Vagina (tissue), 2 donors: ENCODE measurements around the gene TPBGL. TPM values are rescaled to one million over a fixed set of nuclear protein-coding genes. Genes with fewer than 3 reads are reported as not detected.

ENCODE experiments used
- DNase-seq, 2 donors: peaks; one replicate each; pipeline ENCODE4 v3.0.0-alpha.2; 2017; ENCODE audit errors: extremely low spot score in 2 of 2
- H3K27ac ChIP-seq: fragments of 200-600 bp; sonication (generic); one replicate; pipeline ENCODE4 v1.5.1; 2019
- H3K27me3 ChIP-seq: fragments of 200-600 bp; sonication (generic); one replicate; pipeline ENCODE4 v1.5.1; 2019
- H3K36me3 ChIP-seq, 2 donors: fragments of 200-600 bp; sonication (generic); one replicate each; pipeline ENCODE4 v1.5.1; 2017 to 2019
- H3K4me1 ChIP-seq: fragments of 200-600 bp; sonication (generic); one replicate; pipeline ENCODE4 v1.5.1; 2019
- H3K4me3 ChIP-seq, 2 donors: fragments of 200-600 bp; sonication (generic); 1 replicate in 1 of 2; 2 replicates in 1 of 2; pipeline ENCODE4 v1.5.1; 2016 to 2019
- H3K9me3 ChIP-seq: fragments of 200-600 bp; sonication (generic); one replicate; pipeline ENCODE4 v1.5.1; 2019
- CTCF ChIP-seq, 3 experiments: fragments of 450-650 bp in 2 of 3; fragments of 200-600 bp in 1 of 3; sonication (generic) in 1 of 3; IDR thresholded peaks; one replicate each; pipeline ENCODE4 v1.5.1; 2017 to 2019; ENCODE audit warnings: antibody characterized with exemption in 3 of 3, mild to moderate bottlenecking in 2 of 3, moderate library complexity in 2 of 3
- POLR2A ChIP-seq, 2 donors: fragments of 450-650 bp; IDR thresholded peaks; one replicate each; pipeline ENCODE4 v1.6.1; 2017; ENCODE audit warnings: antibody characterized with exemption in 2 of 2, mild to moderate bottlenecking in 2 of 2, moderate library complexity in 2 of 2
- POLR2AphosphoS5 ChIP-seq, 2 donors: sonication (generic); formaldehyde crosslinking; IDR thresholded peaks; one replicate each; pipeline ENCODE4 v1.9.0; 2017; ENCODE audit warnings: antibody characterized with exemption in 2 of 2, mild to moderate bottlenecking in 2 of 2, low read depth in 1 of 2; ENCODE audit not compliant: insufficient read depth in 1 of 2
- intact Hi-C: fragments of 100-400 bp; cut with DNase I; formaldehyde crosslinking; loops from one replicate; pipeline ENCODE4 v1.15.1; 2023
- total RNA-seq: library from RNA; depleted of rRNA; stranded (reverse); fragments of >200 nt; gene quantifications from one replicate; pipeline ENCODE4 v1.2.3, GENCODE V29; 2016

Gene TPBGL
- total RNA-seq, 1 donor from 2014 or later: 1.7 TPM

- H3K4me3 ChIP-seq: no peak overlapping the region
- H3K36me3 ChIP-seq: no peaks in the 10 kb centered on the region
- no peaks in the 10 kb centered on the region for H3K4me1 ChIP-seq
- TF ChIP-seq POLR2AphosphoS5 (IDR thresholded peaks at IDR 0.05; ENCODE audit: insufficient read depth in 1 of 2, low read depth in 1 of 2): no peak
- no peak for TF ChIP-seq CTCF (IDR thresholded peaks at IDR 0.05)
- intact Hi-C loops: no loop called here
- H3K9me3 ChIP-seq: no peaks in the 10 kb centered on the region
- DNase-seq: no peak
- no peak overlapping the region for H3K27ac ChIP-seq
- no peaks in the 10 kb centered on the region for H3K27me3 ChIP-seq
These were observed 35.0 kb upstream of the TPBGL start for GRCh38 chr11:75205564-75206020.

GRCh38 chr11:75208446-75208845 is 32.1 kb upstream of the TPBGL start:
- intact Hi-C loops: no loop called here
- Histone ChIP-seq H3K9me3 (no peaks in the 10 kb centered on the region), H3K4me3 (no peak overlapping the region), H3K27me3 (no peaks in the 10 kb centered on the region), H3K36me3 (no peaks in the 10 kb centered on the region), H3K27ac (no peak overlapping the region), H3K4me1 (no peaks in the 10 kb centered on the region)
- no peak for DNase-seq
- no peak for TF ChIP-seq CTCF (IDR thresholded peaks at IDR 0.05)
- no peak for TF ChIP-seq POLR2A (IDR thresholded peaks at IDR 0.05)
- TF ChIP-seq POLR2AphosphoS5 (IDR thresholded peaks at IDR 0.05; ENCODE audit: insufficient read depth in 1 of 2, low read depth in 1 of 2): no peak

- no peaks in the 10 kb centered on the region for H3K9me3 ChIP-seq
- intact Hi-C loops: no loop called here
- H3K4me3 ChIP-seq: no peak overlapping the region
These were observed 28.2 kb upstream of the TPBGL start for GRCh38 chr11:75212411-75212810.

GRCh38 chr11:75214411-75214821 is 26.2 kb upstream of the TPBGL start:
- intact Hi-C loops: no loop called here
- no peak overlapping the region for H3K4me3 ChIP-seq
- no peaks in the 10 kb centered on the region for H3K4me1 ChIP-seq
- DNase-seq: no peak
- H3K36me3 ChIP-seq: no peaks in the 10 kb centered on the region
- H3K27me3 ChIP-seq: no peaks in the 10 kb centered on the region
- H3K27ac ChIP-seq: no peak overlapping the region
- no peaks in the 10 kb centered on the region for H3K9me3 ChIP-seq
- TF ChIP-seq CTCF (IDR thresholded peaks at IDR 0.05): no peak
- TF ChIP-seq POLR2AphosphoS5 (IDR thresholded peaks at IDR 0.05; ENCODE audit: insufficient read depth in 1 of 2, low read depth in 1 of 2): no peak
- no peak for TF ChIP-seq POLR2A (IDR thresholded peaks at IDR 0.05)

More at GRCh38 chr11:75212411-75212810, 28.2 kb upstream of the TPBGL start:
- Histone ChIP-seq H3K27ac (no peak overlapping the region), H3K36me3 (no peaks in the 10 kb centered on the region), H3K27me3 (no peaks in the 10 kb centered on the region), H3K4me1 (no peaks in the 10 kb centered on the region)
- no peak for TF ChIP-seq POLR2AphosphoS5 (IDR thresholded peaks at IDR 0.05; ENCODE audit: insufficient read depth in 1 of 2, low read depth in 1 of 2)
- no peak for TF ChIP-seq POLR2A (IDR thresholded peaks at IDR 0.05)
- TF ChIP-seq CTCF (IDR thresholded peaks at IDR 0.05): no peak
- DNase-seq: no peak

GRCh38 chr11:75214843-75215242 is 25.7 kb upstream of the TPBGL start:
- TF ChIP-seq POLR2A (IDR thresholded peaks at IDR 0.05) (no peak), POLR2AphosphoS5 (IDR thresholded peaks at IDR 0.05; ENCODE audit: insufficient read depth in 1 of 2, low read depth in 1 of 2) (no peak), CTCF (IDR thresholded peaks at IDR 0.05) (no peak)

More at GRCh38 chr11:75214843-75215242, 25.7 kb upstream of the TPBGL start:
- H3K4me3 ChIP-seq: no peak overlapping the region
- no peaks in the 10 kb centered on the region for H3K27me3 ChIP-seq
- intact Hi-C loops: no loop called here
- no peaks in the 10 kb centered on the region for H3K9me3 ChIP-seq
- H3K27ac ChIP-seq: no peak overlapping the region
- no peaks in the 10 kb centered on the region for H3K4me1 ChIP-seq
- H3K36me3 ChIP-seq: no peaks in the 10 kb centered on the region
- no peak for DNase-seq
